NCI-H1092 treated with DMSO at 0.1 percent for 48 hours (cell line): ENCODE results near the gene PLCZ1.
"Not testable (repeated sequence)": the region's sequence is repeated elsewhere in the genome, so short reads cannot be mapped to it uniquely, and the experiment has no call there.

Source experiments
- DNase-seq: peaks from one replicate; lab custom pipeline; 2025; lab: John Stamatoyannopoulos, UW

PLCZ1 gene

GRCh38 chr12:18703321-18703720 lies 34.5 kb downstream of the PLCZ1 start:
- DNase-seq, result no peak

DNA sequence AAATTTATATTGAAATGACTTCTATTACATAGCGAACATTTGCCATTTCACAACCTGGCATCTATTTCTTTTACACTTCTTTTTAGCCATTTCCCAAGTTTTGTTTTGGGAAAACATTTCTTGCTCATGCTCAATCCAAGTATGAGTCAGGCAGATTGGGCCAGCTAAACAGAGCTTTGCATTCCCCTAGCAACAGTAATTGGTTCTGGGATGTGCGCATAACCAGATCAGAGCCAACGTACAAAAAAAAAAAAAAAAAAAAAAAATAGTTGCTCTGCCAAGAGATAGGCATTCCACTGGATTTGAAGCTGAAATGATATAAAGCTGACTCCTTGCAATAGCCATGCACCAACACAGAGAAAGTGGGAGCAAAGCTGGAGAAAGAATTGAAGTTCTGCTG lies 37.5 kb downstream of the PLCZ1 start:
- no peak for DNase-seq

DNA sequence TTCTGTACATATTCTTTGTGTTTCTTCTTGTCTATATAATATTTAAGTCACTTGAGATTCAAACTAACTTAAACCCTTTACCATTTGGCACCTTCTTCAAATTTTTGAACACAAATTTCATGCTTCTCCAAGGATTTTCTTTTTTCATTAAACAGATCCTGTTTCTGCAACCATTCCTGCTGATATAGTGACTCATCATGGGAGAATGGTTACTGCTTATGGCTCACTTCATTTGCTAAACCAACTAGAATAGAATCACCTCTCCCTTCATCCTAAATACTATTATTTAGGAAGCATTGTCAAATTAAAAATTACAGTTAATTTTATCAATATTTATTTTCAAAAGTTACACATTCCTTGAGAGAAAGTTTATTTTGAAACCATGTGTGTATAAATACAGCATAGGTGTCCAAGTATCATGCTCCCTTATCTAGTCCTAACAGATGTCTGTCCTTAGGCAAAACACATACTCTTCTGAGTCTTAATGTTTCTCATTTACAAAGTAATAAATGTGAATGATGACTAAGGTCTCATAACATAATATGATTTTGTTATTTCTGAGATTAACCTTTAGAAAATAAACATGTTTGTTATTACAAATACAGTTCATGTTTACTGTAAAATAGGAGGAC lies 40.7 kb downstream of the PLCZ1 start:
- DNase-seq, result no peak

- DNase-seq, result not testable (repeated sequence)
Observed at GRCh38 chr12:18693986-18694385, 43.8 kb downstream of the PLCZ1 start.

DNA sequence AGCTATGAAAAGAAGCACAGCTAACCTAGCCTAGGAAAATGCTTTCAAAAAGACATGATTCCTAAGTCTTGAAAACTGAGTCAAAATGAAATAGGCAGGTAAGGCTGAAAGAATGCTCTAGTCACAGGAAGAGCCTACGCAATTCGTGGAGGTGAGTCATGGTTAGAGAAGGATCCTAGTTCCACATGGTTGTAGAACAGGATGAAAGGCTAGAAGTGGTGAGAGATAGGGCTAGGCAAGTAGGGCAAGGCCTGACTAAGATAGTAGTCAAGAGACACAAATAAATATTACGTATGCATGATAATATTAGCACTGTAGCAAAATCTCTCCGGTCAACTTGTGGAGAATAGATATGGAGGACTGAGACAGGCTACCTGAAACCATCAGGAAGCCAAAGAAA lies 47.2 kb downstream of the PLCZ1 start:
- no peak for DNase-seq

DNA sequence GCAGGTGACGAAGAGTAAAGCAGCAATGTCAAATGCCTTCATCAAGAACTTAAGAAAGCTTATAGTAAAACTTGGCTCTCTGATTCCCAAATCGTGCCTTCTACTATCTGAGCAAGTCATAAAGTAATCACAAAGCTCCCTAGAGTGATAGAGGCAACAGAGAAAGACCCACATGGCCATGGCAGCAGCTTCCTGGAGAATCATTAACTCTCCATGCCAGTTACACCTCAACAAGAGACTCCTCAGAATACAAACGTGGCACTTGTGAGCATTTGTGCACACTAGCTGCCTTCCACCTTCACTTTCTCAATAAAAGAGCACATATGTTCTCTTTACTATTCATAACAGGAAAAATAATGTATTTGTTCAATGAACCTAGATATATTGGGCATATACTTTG lies 48.0 kb downstream of the PLCZ1 start:
- DNase-seq, result no peak

- DNase-seq, result no peak
Observed at GRCh38 chr12:18684430-18684829, 53.4 kb downstream of the PLCZ1 start.

- no peak for DNase-seq
Observed at GRCh38 chr12:18683327-18684013, 54.3 kb downstream of the PLCZ1 start.

- DNase-seq, result no peak
Observed at GRCh38 chr12:18681818-18682217, 56.0 kb downstream of the PLCZ1 start.

DNA sequence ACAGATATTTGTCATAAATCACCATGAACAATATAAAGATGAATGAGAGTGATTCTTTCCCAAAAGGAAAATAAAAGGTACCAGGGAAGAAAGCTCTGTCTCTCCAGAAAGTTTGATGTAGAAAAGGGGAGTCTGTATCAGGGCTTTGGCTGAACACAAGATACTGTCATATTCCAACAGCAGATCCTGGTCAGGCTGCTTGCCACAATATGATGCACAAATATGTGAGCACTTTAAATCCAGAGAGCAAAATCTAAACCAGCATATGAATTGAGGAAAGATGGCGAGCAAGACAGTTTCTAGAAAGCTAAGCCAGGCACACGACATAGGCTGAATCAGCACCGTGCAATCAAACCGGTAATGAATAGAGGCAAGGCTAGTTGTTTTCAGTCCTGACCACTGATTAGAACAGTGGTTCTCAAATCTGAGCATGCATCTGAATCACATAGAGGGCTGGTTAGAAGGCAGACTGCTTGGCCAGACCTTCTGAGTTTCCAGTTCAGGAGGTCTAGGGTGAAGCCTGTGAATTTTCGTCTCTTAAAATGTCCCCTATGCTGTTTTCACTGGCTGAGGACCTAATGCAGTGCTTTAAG lies 60.7 kb downstream of the PLCZ1 start:
- no peak for DNase-seq

DNA sequence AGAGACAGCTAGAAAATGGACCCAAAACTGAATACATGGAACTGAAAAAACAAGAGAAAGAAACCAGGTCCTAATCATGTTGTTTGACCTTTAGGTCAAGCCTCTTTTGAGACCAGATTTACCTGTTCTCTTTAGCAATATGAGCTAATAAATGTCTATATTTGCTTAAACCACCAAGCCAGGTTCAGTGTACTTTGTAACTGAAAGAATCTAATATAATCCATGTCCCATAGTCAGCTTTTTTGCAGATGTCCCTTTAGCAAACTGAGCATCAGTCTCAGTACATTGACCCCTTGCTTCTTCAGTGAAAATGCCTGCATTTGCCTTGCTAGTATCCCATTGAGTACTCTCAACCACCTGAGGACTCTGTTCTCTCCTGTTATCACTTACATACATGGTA lies 61.7 kb downstream of the PLCZ1 start:
- no peak for DNase-seq

- no peak for DNase-seq
Observed at GRCh38 chr12:18658829-18659228, 79.0 kb downstream of the PLCZ1 start.

DNA sequence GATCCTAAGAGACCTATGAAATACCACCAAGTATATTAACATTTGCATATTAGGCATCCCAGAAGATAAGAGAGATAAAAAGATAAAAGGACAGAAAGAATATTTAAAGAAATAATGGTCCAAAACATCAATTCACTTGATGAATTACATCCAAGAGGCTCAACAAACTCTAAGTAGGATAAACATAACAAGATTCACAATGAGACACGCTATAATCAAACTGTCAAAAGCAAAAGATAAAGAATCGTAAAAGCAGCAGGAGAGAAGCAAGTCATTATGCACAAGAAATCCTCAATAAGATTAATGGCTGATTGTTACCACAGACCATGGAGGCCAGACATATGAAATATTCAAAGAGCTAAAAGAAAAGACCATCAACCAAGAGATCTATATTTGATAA lies 79.6 kb downstream of the PLCZ1 start:
- DNase-seq, result no peak

- DNase-seq, result no peak
Observed at GRCh38 chr12:18655351-18655750, 82.5 kb downstream of the PLCZ1 start.

DNA sequence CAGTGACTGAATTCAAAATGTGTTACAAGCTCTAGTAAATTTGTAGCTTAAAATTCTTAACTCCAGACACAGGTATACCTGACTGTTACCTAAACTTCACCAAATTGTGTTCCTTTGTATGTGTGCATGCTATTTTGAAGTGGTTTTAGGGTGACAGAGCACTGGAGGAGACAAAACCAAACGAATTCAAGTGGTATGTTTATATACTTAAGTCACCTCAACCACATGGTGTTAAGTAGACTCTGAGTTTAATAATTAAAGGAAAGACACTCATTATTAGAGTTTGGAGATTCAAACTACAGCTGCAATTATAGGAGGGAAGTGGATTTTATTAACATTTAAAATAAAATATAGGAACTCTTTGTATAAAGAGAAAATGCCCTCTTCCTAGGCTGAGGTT lies 84.3 kb downstream of the PLCZ1 start:
- no peak for DNase-seq

GRCh38 chr12:18652596-18652995 lies 85.2 kb downstream of the PLCZ1 start:
- DNase-seq, result no peak

- DNase-seq, result no peak
Observed at GRCh38 chr12:18651525-18651924, 86.3 kb downstream of the PLCZ1 start.

- DNase-seq, result no peak
Observed at GRCh38 chr12:18646286-18646890, 91.4 kb downstream of the PLCZ1 start.

GRCh38 chr12:18644564-18644963 lies 93.2 kb downstream of the PLCZ1 start:
- DNase-seq, result no peak

GRCh38 chr12:18643681-18644080 lies 94.1 kb downstream of the PLCZ1 start:
- no peak for DNase-seq

DNA sequence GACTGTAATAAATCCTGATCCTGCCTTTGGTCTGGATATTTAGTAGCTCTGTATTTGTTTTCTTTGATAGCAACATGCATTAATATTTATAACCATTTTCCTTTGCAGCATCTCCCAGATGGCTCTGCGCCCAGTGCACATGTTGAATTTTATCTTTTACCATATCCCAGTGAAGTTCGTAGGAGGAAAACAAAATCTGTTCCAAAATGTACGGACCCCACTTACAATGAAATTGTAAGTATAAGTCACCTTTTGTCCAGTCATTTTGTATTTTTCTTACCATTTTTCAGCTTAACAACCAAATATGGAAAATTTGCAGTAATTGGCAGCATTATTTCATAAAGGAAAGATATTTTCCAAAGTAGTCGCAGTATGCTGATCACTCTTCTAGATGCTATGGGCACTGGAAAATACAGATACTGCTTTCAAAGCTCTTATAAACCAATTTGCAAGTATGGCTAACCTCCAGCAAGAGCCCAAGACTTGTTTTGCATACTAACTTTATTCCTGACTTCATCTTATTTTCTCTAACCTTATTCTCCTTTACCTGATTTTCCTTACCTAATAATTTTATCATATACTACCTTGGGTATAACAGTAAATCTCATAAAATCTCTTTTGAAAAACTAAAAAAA lies 97.4 kb downstream of the PLCZ1 start:
- DNase-seq, result no peak

GRCh38 chr12:18634382-18634781 lies 103.4 kb downstream of the PLCZ1 start:
- DNase-seq, result no peak
